ENCODE data around the gene AMBRA1. TPM values are rescaled to one million over a fixed set of nuclear protein-coding genes. Genes with fewer than 3 reads are reported as not detected.
"Not testable (repeated sequence)": the region's sequence is repeated elsewhere in the genome, so short reads cannot be mapped to it uniquely, and the experiment has no call there.

AMBRA1 gene
- total RNA-seq, 2 donors from 2014 or later: 35.2 to 42.2 TPM

DNA sequence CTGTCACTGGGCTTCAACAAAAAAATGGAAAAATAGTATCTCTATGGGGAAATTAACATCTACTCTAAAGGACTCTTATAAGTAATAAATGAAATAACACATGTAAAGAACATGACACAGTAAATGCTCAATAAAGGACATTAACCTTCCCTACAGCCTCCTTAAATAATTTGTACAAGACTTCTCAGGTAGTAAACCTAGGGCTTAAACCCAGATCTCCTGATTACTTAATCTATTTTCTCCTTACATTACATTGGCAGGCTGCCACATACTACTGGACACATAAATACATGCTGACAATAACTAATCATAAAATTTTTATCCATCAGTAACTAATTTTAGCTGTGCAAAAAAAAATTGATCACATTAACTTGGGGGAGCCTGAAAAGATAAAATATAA, 4.9 kb downstream of the AMBRA1 start:
- ATAC-seq (ENCODE audit: insufficient number of reproducible peaks, low FRiP score, low read depth) (no peak), DNase-seq (ENCODE audit: low spot score) (no peak)
- Histone ChIP-seq H3K9me3 (no peaks in the 10 kb centered on the region), H3K36me3 (no peaks in the 10 kb centered on the region), H3K4me3 (no peak overlapping the region), H3K27me3 (replicated peaks; ENCODE audit: insufficient read depth) (no peaks in the 10 kb centered on the region), H3K4me1 (ENCODE audit: control insufficient read depth in 1 of 2, low read depth in 2 of 2) (peaks cover 29 to 43% of the 10 kb centered on the region in 2 donors), H3K27ac (no peak overlapping the region)
- no peak for TF ChIP-seq CTCF (IDR thresholded peaks at IDR 0.05)

GRCh38 chr11:46588131-46588530, 5.7 kb downstream of the AMBRA1 start:
- Histone ChIP-seq H3K4me3 (no peak overlapping the region), H3K4me1 (ENCODE audit: control insufficient read depth in 1 of 2, low read depth in 2 of 2) (peaks cover 29 to 43% of the 10 kb centered on the region in 2 donors), H3K27me3 (replicated peaks; ENCODE audit: insufficient read depth) (no peaks in the 10 kb centered on the region), H3K36me3 (no peaks in the 10 kb centered on the region), H3K9me3 (no peaks in the 10 kb centered on the region), H3K27ac (no peak overlapping the region)
- DNase-seq (ENCODE audit: low spot score) (no peak), ATAC-seq (ENCODE audit: insufficient number of reproducible peaks, low FRiP score, low read depth) (no peak)
- TF ChIP-seq CTCF (IDR thresholded peaks at IDR 0.05): no peak

DNA sequence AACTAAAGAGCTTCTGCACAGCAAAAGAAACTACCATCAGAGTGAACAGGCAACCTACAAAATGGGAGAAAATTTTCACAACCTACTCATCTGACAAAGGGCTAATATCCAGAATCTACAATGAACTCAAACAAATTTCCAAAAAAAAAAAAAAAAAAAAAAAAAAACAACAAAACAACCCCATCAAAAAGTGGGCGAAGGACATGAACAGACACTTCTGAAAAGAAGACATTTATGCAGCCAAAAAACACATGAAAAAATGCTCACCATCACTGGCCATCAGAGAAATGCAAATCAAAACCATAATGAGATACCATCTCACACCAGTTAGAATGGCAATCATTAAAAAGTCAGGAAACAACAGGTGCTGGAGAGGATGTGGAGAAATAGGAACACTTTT, 10.3 kb downstream of the AMBRA1 start:
- not testable (repeated sequence) for DNase-seq (ENCODE audit: low spot score); H3K4me1 ChIP-seq (ENCODE audit: control insufficient read depth in 1 of 2, low read depth in 2 of 2); H3K27ac ChIP-seq; H3K4me3 ChIP-seq; H3K27me3 ChIP-seq (replicated peaks; ENCODE audit: insufficient read depth); H3K36me3 ChIP-seq; ATAC-seq (ENCODE audit: insufficient number of reproducible peaks, low FRiP score, low read depth); H3K9me3 ChIP-seq

DNA sequence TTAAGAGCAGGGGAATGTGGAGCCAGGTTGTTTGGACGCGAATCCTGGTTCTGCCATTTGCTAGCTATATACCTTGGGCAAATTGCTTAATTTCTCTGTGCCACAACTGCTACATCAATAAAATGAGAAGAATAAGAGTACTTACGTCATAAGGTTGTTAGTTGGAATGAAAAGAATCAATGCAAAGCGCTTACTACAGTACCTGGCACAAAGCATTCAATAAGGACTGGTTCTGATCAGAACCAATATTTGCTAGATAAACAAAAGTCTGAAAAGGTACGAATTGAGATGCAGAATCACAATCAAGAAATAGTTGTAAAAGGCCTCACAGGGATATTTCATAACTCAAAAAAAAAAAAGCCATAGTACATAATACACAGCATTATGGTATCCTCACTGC, 11.2 kb downstream of the AMBRA1 start:
- Histone ChIP-seq H3K27me3 (replicated peaks; ENCODE audit: insufficient read depth) (no peaks in the 10 kb centered on the region), H3K36me3 (no peaks in the 10 kb centered on the region), H3K4me3 (no peak overlapping the region), H3K9me3 (no peaks in the 10 kb centered on the region), H3K4me1 (ENCODE audit: control insufficient read depth in 1 of 2, low read depth in 2 of 2) (no peaks in the 10 kb centered on the region), H3K27ac (no peak overlapping the region)
- no peak for TF ChIP-seq CTCF (IDR thresholded peaks at IDR 0.05)
- ATAC-seq (ENCODE audit: insufficient number of reproducible peaks, low FRiP score, low read depth) (no peak), DNase-seq (ENCODE audit: low spot score) (no peak)

GRCh38 chr11:46577058-46577457, 16.8 kb downstream of the AMBRA1 start:
- Histone ChIP-seq H3K4me1 (ENCODE audit: control insufficient read depth in 1 of 2, low read depth in 2 of 2) (peaks cover 0 to 5% of the 10 kb centered on the region in 2 donors), H3K9me3 (no peaks in the 10 kb centered on the region), H3K36me3 (no peaks in the 10 kb centered on the region), H3K27ac (no peak overlapping the region), H3K4me3 (no peak overlapping the region), H3K27me3 (replicated peaks; ENCODE audit: insufficient read depth) (no peaks in the 10 kb centered on the region)
- DNase-seq (ENCODE audit: low spot score) (no peak), ATAC-seq (ENCODE audit: insufficient number of reproducible peaks, low FRiP score, low read depth) (no peak)
- no peak for TF ChIP-seq CTCF (IDR thresholded peaks at IDR 0.05)

DNA sequence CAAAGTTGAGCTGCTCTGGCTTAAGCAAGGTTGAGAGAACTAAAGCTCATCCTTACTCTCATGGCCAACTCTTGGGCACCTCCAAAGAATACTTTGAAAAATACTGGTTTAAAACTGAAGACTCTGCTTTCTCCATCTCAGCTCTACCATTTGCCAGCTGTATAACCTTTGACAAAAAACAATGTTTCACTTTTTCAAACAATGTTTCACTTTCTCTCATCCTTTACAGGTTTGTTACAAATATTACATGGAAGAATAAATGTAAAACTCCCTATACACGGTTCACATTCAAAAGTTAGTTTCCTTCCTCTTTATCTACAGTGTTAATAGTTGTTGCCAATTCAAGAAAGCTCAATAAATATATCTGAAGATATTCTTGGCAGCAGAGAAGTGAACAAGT, 19.2 kb downstream of the AMBRA1 start:
- ATAC-seq (ENCODE audit: insufficient number of reproducible peaks, low FRiP score, low read depth) (no peak), DNase-seq (ENCODE audit: low spot score) (no peak)
- Histone ChIP-seq H3K36me3 (no peaks in the 10 kb centered on the region), H3K9me3 (no peaks in the 10 kb centered on the region), H3K4me1 (ENCODE audit: control insufficient read depth in 1 of 2, low read depth in 2 of 2) (peaks cover 7 to 23% of the 10 kb centered on the region in 2 donors), H3K4me3 (no peak overlapping the region), H3K27ac (no peak overlapping the region), H3K27me3 (replicated peaks; ENCODE audit: insufficient read depth) (no peaks in the 10 kb centered on the region)
- TF ChIP-seq CTCF (IDR thresholded peaks at IDR 0.05): no peak
